Vagina (tissue), 2 donors: Measurements from ENCODE around the gene TBC1D17. TPM values are rescaled to one million over a fixed set of nuclear protein-coding genes. Genes with fewer than 3 reads are reported as not detected.

Experiments used
- DNase-seq, 2 donors: peaks; one replicate each; pipeline ENCODE4 v3.0.0-alpha.2; 2017; ENCODE audit errors: extremely low spot score in 2 of 2
- H3K27ac ChIP-seq: fragments of 200-600 bp; sonication (generic); one replicate; pipeline ENCODE4 v1.5.1; 2019
- H3K27me3 ChIP-seq: fragments of 200-600 bp; sonication (generic); one replicate; pipeline ENCODE4 v1.5.1; 2019
- H3K36me3 ChIP-seq, 2 donors: fragments of 200-600 bp; sonication (generic); one replicate each; pipeline ENCODE4 v1.5.1; 2017 to 2019
- H3K4me1 ChIP-seq: fragments of 200-600 bp; sonication (generic); one replicate; pipeline ENCODE4 v1.5.1; 2019
- H3K4me3 ChIP-seq, 2 donors: fragments of 200-600 bp; sonication (generic); 1 replicate in 1 of 2; 2 replicates in 1 of 2; pipeline ENCODE4 v1.5.1; 2016 to 2019
- H3K9me3 ChIP-seq: fragments of 200-600 bp; sonication (generic); one replicate; pipeline ENCODE4 v1.5.1; 2019
- POLR2A ChIP-seq, 2 donors: fragments of 450-650 bp; IDR thresholded peaks; one replicate each; pipeline ENCODE4 v1.6.1; 2017; ENCODE audit warnings: antibody characterized with exemption in 2 of 2, mild to moderate bottlenecking in 2 of 2, moderate library complexity in 2 of 2
- POLR2AphosphoS5 ChIP-seq, 2 donors: sonication (generic); formaldehyde crosslinking; IDR thresholded peaks; one replicate each; pipeline ENCODE4 v1.9.0; 2017; ENCODE audit warnings: antibody characterized with exemption in 2 of 2, mild to moderate bottlenecking in 2 of 2, low read depth in 1 of 2; ENCODE audit not compliant: insufficient read depth in 1 of 2
- intact Hi-C: fragments of 100-400 bp; cut with DNase I; formaldehyde crosslinking; loops from one replicate; pipeline ENCODE4 v1.15.1; 2023
- total RNA-seq: library from RNA; depleted of rRNA; stranded (reverse); fragments of >200 nt; gene quantifications from one replicate; pipeline ENCODE4 v1.2.3, GENCODE V29; 2016
- TF ChIP-seq, protein P1 (sequence below), 3 experiments: fragments of 450-650 bp in 2 of 3; fragments of 200-600 bp in 1 of 3; sonication (generic) in 1 of 3; IDR thresholded peaks; one replicate each; pipeline ENCODE4 v1.5.1; 2017 to 2019; ENCODE audit warnings: antibody characterized with exemption in 3 of 3, mild to moderate bottlenecking in 2 of 3, moderate library complexity in 2 of 3

The TBC1D17 gene
- total RNA-seq, 1 donor from 2014 or later = 34.9 TPM

- DNase-seq = no peak
- no peak for TF ChIP-seq POLR2A (IDR thresholded peaks at IDR 0.05)
- TF ChIP-seq POLR2AphosphoS5 (IDR thresholded peaks at IDR 0.05; ENCODE audit: insufficient read depth in 1 of 2, low read depth in 1 of 2) = no peak
- TF ChIP-seq, protein P1, sequence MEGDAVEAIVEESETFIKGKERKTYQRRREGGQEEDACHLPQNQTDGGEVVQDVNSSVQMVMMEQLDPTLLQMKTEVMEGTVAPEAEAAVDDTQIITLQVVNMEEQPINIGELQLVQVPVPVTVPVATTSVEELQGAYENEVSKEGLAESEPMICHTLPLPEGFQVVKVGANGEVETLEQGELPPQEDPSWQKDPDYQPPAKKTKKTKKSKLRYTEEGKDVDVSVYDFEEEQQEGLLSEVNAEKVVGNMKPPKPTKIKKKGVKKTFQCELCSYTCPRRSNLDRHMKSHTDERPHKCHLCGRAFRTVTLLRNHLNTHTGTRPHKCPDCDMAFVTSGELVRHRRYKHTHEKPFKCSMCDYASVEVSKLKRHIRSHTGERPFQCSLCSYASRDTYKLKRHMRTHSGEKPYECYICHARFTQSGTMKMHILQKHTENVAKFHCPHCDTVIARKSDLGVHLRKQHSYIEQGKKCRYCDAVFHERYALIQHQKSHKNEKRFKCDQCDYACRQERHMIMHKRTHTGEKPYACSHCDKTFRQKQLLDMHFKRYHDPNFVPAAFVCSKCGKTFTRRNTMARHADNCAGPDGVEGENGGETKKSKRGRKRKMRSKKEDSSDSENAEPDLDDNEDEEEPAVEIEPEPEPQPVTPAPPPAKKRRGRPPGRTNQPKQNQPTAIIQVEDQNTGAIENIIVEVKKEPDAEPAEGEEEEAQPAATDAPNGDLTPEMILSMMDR (IDR thresholded peaks at IDR 0.05) = no peak
- Histone ChIP-seq H3K4me3 (no peak overlapping the region), H3K9me3 (no peaks in the 10 kb centered on the region), H3K27ac (no peak overlapping the region), H3K4me1 (peaks cover 37% of the 10 kb centered on the region), H3K27me3 (no peaks in the 10 kb centered on the region), H3K36me3 (no peaks in the 10 kb centered on the region)
- intact Hi-C loops = no loop called here
Measured at GRCh38 chr19:49894011-49894664, 16.6 kb downstream of the TBC1D17 start.

DNA sequence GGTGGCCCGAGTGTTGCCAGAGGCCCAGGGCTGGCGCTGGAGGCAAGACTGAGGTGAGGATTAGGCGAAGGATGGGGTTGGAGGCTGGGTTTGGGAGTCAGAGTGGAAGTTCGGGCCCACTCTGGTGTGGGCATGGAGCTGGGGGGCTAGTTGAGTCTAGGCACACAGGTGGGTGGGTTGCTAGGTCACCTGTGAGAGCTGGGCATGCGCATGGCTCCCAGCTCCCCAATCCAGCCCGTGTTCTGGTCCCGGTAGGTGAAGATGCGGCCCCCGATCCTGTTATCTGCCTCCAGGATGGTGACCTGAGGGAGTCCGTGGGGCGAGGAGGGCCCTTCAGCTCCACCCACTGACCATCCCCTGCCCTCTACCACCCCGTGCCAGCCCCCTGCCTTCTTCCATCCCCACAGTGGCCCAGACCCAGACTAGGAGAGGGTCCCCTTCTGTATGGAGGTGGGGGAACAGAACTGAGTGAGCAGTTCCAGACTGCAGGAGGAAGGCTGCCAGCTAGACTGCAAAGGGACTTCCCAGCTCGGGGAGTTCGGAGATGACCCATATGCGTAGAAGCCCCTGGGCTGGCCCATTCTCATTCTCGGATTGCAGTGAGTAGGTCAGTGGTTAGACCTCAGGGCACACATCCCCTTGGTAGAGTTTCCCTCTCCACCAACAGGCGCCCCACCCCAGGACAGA, 17.5 kb downstream of the TBC1D17 start:
- DNase-seq = no peak
- no peaks in the 10 kb centered on the region for H3K9me3 ChIP-seq
- intact Hi-C loops = no loop called here
- no peak overlapping the region for H3K27ac ChIP-seq
- H3K27me3 ChIP-seq = no peaks in the 10 kb centered on the region
- H3K4me1 ChIP-seq = peaks cover 32% of the 10 kb centered on the region
- H3K4me3 ChIP-seq = no peak overlapping the region
- TF ChIP-seq POLR2AphosphoS5 (IDR thresholded peaks at IDR 0.05; ENCODE audit: insufficient read depth in 1 of 2, low read depth in 1 of 2) (no peak), POLR2A (IDR thresholded peaks at IDR 0.05) (no peak)
- TF ChIP-seq, protein P1 (IDR thresholded peaks at IDR 0.05) = no peak
- no peaks in the 10 kb centered on the region for H3K36me3 ChIP-seq

GRCh38 chr19:49895566-49896297, 18.2 kb downstream of the TBC1D17 start:
- TF ChIP-seq POLR2AphosphoS5 (IDR thresholded peaks at IDR 0.05; ENCODE audit: insufficient read depth in 1 of 2, low read depth in 1 of 2) (no peak), POLR2A (IDR thresholded peaks at IDR 0.05) (no peak)
- TF ChIP-seq, protein P1 (IDR thresholded peaks at IDR 0.05) = no peak
- Histone ChIP-seq H3K27me3 (no peaks in the 10 kb centered on the region), H3K4me1 (peaks cover 26% of the 10 kb centered on the region), H3K27ac (no peak overlapping the region), H3K9me3 (no peaks in the 10 kb centered on the region), H3K36me3 (no peaks in the 10 kb centered on the region), H3K4me3 (no peak overlapping the region)
- intact Hi-C loops = loop anchor here (2.0 kb wide), 1 partner anchor 27 kb away; no protein-coding TSS in a partner anchor
- no peak for DNase-seq

GRCh38 chr19:49896863-49897621, 19.5 kb downstream of the TBC1D17 start, which contains the start of gene IL4I1:
IL4I1 (minus strand) TSS chr19:49896887; CDS start chr19:49896160, 727 bp downstream.
- DNase-seq = no peak
- intact Hi-C loops = loop anchor here (2.0 kb wide), 1 partner anchor 26 kb away; no protein-coding TSS in a partner anchor
- no peaks in the 10 kb centered on the region for H3K27me3 ChIP-seq
- H3K27ac ChIP-seq = peak within 1 kb of the TSS; percentile 87
- peaks cover 26% of the 10 kb centered on the region for H3K4me1 ChIP-seq
- peak within 1 kb of the TSS in 1 of 2 donors; percentile 4 for H3K4me3 ChIP-seq
- no peaks in the 10 kb centered on the region for H3K9me3 ChIP-seq
- no peaks in the 10 kb centered on the region for H3K36me3 ChIP-seq
- TF ChIP-seq POLR2AphosphoS5 (IDR thresholded peaks at IDR 0.05; ENCODE audit: insufficient read depth in 1 of 2, low read depth in 1 of 2) (no peak), POLR2A (IDR thresholded peaks at IDR 0.05) (no peak)
- TF ChIP-seq, protein P1 (IDR thresholded peaks at IDR 0.05) = no peak
